NOMO-1 treated with dmso at 0.1 percent for 144 hours (cell line): ENCODE data around the gene NRF1.

Experiments
- DNase-seq: peaks from one replicate; lab custom pipeline; 2025; ENCODE audit not compliant: unreplicated experiment; lab: John Stamatoyannopoulos, UW

The NRF1 gene

DNA sequence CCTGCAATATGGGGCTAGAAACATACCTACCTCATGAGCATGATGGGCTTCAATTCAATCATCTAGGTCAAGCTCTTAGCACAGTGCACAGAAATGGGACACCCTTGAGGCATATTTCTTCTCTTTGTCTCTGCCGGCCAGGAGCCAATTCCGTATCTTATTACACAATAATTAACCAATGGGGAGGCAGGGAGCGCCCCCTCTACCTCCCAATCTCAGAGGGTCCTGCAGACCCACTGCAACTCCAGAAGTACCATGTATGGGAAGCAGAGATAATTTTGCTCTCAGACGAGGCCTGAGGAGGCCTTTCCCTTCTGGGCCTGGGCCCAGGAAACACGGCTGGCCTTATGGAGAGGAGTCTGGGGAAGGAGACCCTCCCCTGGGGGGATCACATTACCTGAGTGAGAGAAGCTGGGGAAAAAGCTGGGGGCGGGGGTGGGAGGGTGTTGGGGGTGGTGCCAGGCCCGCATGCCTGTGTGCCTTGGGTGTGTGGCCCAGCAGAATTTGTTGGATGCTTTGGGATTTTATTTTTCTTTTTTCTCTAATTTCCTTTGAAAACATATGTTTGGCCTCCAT lies 185.8 kb downstream of the NRF1 start:
- DNase-seq, result no peak

DNA sequence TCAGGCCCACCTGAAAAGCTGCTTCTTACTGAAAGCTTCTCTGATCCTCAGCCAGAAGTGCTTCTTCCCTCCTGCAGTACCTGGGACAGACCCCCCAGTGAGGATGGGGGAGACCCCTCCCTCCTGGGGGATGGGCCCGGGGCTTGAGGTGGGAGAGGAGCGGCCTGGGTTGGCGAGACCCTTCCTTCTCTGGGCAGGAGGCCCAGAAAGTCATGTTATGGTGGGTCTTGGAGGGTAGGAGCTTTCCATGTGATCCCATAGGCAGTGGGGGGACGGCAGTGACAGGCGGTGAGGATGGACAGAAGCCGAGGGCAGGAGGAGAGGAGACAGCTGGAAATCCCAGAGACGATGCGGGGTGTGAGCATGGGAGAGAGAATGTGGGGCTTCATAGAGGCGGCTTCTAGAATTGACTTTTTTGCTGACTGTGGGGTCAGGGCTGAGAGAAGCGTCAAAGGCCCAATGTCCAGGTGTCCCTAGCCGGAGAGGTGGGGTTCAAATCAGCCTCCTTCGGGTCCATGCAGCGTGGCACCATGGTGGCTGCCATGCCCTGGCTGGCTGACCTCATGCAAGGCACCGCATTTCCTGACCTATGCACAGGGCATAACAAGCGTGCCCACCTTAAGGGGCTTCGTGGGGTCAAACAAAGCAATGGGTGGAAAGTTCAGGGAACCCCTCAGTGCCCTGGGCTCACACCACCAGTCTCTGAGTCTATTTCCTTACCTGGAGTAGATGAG lies 187.3 kb downstream of the NRF1 start:
- no peak for DNase-seq

DNA sequence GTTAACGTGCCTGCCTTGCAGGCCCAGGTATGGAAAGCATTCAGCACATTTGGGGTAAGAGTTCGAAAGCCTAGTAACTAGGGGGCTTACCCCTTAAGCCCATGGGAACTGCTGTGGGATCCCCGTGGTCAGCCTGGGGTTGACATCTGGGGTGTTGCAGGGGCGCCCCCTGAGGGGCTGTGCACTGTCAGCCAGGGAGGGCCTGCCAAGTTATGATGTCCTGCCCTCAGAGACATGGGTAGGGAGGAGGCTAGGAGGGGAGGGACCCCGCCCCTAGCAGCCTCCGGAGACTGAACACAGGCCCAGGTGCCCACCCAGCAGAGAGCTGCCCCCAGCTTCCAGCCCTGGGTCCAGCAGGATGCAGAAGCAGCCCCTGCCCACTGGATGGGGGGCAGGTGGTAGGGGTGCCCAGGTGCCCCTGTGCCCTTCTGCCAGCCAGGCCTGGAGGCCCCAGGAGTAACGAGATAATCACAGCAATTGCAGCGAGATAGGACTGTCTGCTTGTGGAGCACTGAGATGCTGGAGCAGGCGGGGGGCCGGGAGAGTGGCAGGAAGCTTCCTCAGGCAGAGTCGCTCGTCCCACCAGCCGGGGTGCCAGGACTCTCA lies 187.9 kb downstream of the NRF1 start:
- DNase-seq, result no peak

DNA sequence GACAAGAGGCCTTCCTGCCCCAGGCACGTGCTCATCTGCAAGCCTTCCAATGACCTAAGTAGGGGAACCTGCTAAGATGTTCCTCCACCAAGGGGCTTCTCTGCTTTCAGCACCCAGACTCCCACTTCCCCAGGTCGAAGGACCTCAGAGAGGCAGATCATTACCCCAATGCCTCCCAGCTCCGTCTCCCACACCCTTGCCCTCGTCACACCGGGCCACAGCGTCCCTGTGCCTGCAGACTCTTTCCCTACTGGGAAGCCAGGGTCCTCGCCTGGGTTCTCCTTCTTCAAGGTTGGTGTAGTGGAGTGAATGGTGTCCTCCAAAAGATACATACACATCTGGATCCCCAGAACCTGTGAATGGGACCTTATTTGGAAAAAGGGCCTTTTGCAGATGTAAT lies 189.4 kb downstream of the NRF1 start:
- DNase-seq, result no peak

DNA sequence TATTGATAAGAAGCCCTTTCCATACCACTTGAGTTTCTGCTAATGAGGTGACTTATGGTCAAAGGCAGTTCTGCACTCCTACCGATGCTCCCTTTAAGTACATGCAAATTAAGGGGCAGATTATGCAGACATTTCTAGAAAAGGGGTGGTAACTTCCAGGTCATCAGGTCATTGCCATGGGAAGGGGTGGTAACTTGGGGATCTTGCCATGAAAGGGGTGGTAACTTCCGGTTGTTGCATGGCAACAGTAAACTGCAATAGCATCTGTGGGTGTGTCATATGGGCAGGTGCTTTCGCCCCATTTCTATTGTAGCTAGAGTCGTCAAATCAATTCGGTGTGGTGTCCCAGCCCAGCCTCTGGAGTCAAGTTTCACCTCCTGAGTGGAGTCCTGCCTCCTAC lies 190.4 kb downstream of the NRF1 start:
- no peak for DNase-seq

DNA sequence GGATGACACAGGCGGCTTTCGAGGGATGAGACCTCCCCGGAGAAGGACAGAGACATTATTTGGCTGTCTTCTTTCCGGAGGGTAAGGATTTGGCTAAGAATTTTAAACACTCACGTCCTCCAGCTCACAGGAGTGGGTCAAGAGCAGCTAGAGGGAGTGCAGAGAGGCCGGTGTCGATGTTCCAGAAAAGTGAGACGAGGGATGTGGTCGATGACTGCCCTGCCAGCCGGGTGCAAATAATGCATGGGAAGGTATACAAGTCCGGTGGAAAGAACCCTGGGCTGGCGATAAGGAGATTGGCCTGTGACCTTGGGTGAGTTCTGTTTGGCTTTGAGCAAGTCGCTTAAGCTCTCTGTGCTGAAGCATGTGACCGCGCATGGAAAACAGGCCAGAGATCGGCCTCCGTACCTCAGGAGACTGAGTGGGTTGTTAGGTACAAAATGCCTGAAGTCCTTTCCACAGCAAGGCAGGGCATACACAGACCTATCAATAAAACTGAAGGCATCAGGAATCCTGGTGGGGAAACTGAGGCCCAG lies 192.1 kb downstream of the NRF1 start:
- no peak for DNase-seq

DNA sequence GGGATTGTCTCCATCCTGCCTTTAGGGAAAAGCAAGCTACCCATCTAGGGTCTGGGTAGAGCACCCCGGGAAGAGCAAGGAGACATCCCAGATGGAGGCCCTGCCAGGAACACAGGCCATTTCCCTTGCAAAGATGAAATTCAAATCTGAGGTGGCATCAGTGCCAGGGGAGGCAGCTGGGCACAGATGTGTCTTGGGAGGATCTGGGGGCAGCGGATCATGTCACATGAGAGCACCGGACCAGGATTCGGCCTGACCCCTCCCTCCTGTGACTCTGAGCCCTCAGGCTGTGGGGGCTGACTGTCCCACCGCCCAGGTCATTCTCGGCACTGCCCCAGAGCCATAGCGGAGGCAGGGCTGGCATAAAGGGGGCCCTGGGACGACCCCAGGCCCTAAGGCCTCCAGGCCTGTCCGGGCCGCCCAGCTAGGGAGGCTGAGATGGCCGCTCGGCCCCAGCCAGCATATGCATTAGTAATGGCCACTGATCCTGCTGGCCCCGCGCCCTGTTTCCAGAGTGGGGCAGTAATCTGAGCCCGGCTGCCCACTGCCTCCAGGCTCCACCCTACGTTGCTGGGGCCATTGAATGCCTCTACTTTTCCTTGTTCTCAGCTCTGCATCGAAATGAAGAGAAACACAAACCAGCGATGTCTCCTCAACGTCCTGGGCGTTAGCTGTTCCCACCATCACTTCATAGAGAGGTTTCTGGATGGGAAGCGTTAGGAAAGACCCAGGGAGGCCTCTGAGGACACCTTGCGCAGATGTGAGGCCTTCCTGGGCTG lies 192.8 kb downstream of the NRF1 start:
- no peak for DNase-seq

DNA sequence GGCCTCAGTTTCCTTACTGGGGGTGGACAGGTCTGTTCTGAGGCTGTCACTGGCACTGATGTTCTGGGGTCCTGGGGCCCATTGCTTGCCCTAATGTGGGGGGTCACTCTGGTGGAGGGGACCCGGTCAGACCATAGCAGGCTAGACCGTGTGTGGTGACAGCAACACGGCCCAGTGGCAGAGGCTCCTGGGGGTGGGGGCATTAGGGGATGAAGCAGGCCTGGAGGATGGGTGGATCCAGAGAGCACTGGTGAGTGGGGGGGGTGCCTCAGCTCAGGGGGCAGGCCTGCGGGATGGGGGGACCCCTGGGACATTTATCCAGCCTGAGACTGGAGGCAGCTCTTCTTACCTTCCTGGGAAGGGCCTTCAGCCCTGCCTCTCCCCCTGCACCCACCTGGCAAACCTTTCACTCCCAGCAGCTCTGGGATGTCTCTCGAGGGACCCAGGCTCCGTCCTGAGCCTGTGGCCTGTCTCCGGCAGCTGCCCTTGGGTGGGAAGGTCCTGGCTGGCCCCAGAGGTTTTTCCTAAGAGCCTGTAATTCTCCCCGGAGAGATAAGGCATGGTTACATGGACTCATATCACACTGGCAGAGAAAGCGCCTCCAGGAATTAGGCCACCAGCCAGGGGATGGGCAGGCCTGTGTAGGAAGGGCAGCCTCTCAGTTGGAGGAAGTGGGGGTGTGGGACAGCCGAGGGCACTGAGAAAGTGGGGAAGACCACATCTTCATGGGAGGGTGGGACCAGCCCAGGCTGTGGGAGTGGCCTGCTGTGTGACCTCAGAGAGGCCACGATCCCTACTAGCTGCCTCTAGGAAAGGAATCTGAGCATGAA lies 193.6 kb downstream of the NRF1 start:
- no peak for DNase-seq
